ENCODE results near the gene ADRA1B. TPM values are rescaled to one million over a fixed set of nuclear protein-coding genes. Genes with fewer than 3 reads are reported as not detected.

ADRA1B gene
- total RNA-seq, 1 donor from 2014 or later = 1.9 TPM

DNA sequence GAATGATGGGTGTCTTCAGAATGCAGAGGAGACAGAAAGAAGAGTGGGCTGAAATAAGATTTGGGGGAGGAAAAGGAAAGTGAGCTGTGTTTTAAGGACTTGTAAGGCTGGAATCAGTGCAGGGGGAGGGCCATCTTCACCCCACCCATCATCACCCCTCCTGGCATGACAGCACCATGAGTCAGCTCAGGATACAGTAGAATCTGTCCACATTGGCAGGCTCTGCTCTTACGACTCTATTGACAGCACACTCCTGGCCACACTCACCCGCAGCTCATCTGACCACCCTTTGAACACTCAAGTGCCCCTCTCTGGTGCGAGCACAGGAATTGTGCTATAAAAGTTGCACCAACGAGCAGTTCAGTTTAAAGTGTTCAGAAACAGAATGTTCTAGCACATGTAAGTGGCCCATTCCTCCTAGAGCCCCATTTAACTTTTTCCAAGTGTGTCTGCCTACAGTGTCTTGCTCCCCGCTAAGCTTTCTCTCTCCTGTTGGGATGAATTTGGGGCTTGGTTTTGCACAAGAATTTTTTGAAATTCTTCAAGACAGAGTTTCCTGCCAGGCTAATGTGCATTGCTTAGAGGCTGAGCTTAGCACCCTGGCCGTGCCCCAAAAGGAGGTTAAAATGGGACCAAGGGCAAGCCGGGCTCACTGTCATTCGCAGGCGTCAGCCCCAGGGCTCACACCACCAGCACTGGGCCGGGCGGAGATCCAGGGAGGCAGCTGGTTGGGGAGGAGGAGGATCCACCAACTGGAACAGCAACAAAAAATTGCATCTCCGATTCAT, 12.0 kb downstream of the ADRA1B start:
- H3K4me1 ChIP-seq (ENCODE audit: insufficient read depth, low read length) = peaks cover 11% of the 10 kb centered on the region
- FAIRE-seq (peak; percentile 91), DNase-seq (ENCODE audit: low read depth) (peak; percentile 85)
- no peaks in the 10 kb centered on the region for H3K9me3 Mint-ChIP-seq (ENCODE audit: unreplicated experiment)
- H3K4me1 Mint-ChIP-seq (ENCODE audit: low read depth, unreplicated experiment) = peaks cover 12% of the 10 kb centered on the region
- peaks cover 5% of the 10 kb centered on the region for H3K27me3 Mint-ChIP-seq (ENCODE audit: low read depth, unreplicated experiment)
- H3K4me3 ChIP-seq (ENCODE audit: insufficient read depth, low read depth, low read length) = peak overlapping the region; percentile 18
- peak overlapping the region; percentile 58 for H2AFZ ChIP-seq (ENCODE audit: low read depth, low read length)
- no peaks in the 10 kb centered on the region for H3K36me3 ChIP-seq (ENCODE audit: insufficient read depth, low read length)
- peak overlapping the region; percentile 24 for H3K9ac ChIP-seq (ENCODE audit: low read length)
- no peaks in the 10 kb centered on the region for H4K20me1 ChIP-seq (ENCODE audit: insufficient read depth, low read length)
- H3K27ac Mint-ChIP-seq (ENCODE audit: unreplicated experiment) = peak overlapping the region; percentile 53
- no peaks in the 10 kb centered on the region for H3K79me2 ChIP-seq (ENCODE audit: insufficient read depth, low read length)
- no peaks in the 10 kb centered on the region for H3K27me3 ChIP-seq (ENCODE audit: insufficient read depth, low read length)
- H3K27ac ChIP-seq (ENCODE audit: low read depth, low read length) = peak overlapping the region; percentile 42
- H3K9me3 ChIP-seq (ENCODE audit: insufficient read depth, low read depth, low read length) = no peaks in the 10 kb centered on the region
- peak overlapping the region; percentile 69 for H3K4me2 ChIP-seq (ENCODE audit: low read length)
- TF ChIP-seq EZH2 (IDR thresholded peaks at IDR 0.05; ENCODE audit: insufficient read depth, low read length) = no peak
- no peak for TF ChIP-seq CTCF (IDR thresholded peaks at IDR 0.05; ENCODE audit: insufficient read depth, low read depth, low read length)
- no peaks in the 10 kb centered on the region for H3K36me3 Mint-ChIP-seq (ENCODE audit: low read depth, unreplicated experiment)
- no peak overlapping the region for H3K4me3 Mint-ChIP-seq (ENCODE audit: unreplicated experiment)

DNA sequence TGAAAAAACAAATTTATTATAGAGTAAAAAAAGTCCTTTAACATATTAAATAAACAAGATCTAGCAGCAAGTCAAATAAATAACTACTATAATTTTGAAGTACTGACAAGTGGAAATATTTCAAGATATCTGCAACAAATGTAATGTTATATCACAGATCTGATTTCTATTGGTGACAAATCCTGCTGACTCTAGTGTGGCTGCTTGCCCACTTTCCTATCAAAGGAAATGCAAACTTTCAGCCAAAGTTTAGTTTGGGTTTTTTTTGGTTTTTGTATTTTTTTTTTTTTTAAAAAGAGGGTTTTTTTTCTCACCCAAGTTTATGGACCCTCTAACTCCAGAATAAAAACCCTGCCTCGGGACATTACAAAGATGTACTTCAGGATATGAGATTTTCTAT, 12.9 kb downstream of the ADRA1B start:
- Mint-ChIP-seq H3K36me3 (ENCODE audit: low read depth, unreplicated experiment) (no peaks in the 10 kb centered on the region), H3K4me1 (ENCODE audit: low read depth, unreplicated experiment) (peaks cover 13% of the 10 kb centered on the region)

More for the DNA sequence above, 12.9 kb downstream of the ADRA1B start:
- H3K9me3 Mint-ChIP-seq (ENCODE audit: unreplicated experiment) = no peaks in the 10 kb centered on the region
- H3K27ac Mint-ChIP-seq (ENCODE audit: unreplicated experiment) = no peak overlapping the region
- DNase-seq (ENCODE audit: low read depth) (no peak), FAIRE-seq (no peak)
- Histone ChIP-seq H3K27me3 (ENCODE audit: insufficient read depth, low read length) (no peaks in the 10 kb centered on the region), H3K27ac (ENCODE audit: low read depth, low read length) (no peak overlapping the region), H3K79me2 (ENCODE audit: insufficient read depth, low read length) (no peaks in the 10 kb centered on the region), H3K9ac (ENCODE audit: low read length) (no peak overlapping the region), H2AFZ (ENCODE audit: low read depth, low read length) (no peak overlapping the region), H4K20me1 (ENCODE audit: insufficient read depth, low read length) (no peaks in the 10 kb centered on the region), H3K4me1 (ENCODE audit: insufficient read depth, low read length) (peaks cover 11% of the 10 kb centered on the region), H3K4me2 (ENCODE audit: low read length) (no peak overlapping the region), H3K36me3 (ENCODE audit: insufficient read depth, low read length) (no peaks in the 10 kb centered on the region), H3K4me3 (ENCODE audit: insufficient read depth, low read depth, low read length) (no peak overlapping the region), H3K9me3 (ENCODE audit: insufficient read depth, low read depth, low read length) (no peaks in the 10 kb centered on the region)
- no peak for TF ChIP-seq EZH2 (IDR thresholded peaks at IDR 0.05; ENCODE audit: insufficient read depth, low read length)
- no peak for TF ChIP-seq CTCF (IDR thresholded peaks at IDR 0.05; ENCODE audit: insufficient read depth, low read depth, low read length)
- H3K27me3 Mint-ChIP-seq (ENCODE audit: low read depth, unreplicated experiment) = peaks cover 5% of the 10 kb centered on the region
- H3K4me3 Mint-ChIP-seq (ENCODE audit: unreplicated experiment) = no peak overlapping the region
